HUES6 (cell line): ENCODE results near the gene CNPY1.

Source experiments
- H3K27ac ChIP-seq: 2 replicates; pipeline ENCODE4 v1.7.0; 2013; ENCODE audit warnings: low read depth, mild to moderate bottlenecking, low read length, inconsistent platforms
- H3K27me3 ChIP-seq: 2 replicates; pipeline ENCODE4 v1.6.1; 2013; ENCODE audit warnings: low read length; ENCODE audit not compliant: control insufficient read depth, insufficient read depth
- H3K36me3 ChIP-seq: 2 replicates; pipeline ENCODE4 v1.6.1; 2013; ENCODE audit warnings: low read length; ENCODE audit not compliant: control insufficient read depth, insufficient read depth
- H3K4me1 ChIP-seq: 2 replicates; pipeline ENCODE4 v1.6.1; 2013; ENCODE audit warnings: low read length; ENCODE audit not compliant: control insufficient read depth, insufficient read depth
- H3K4me3 ChIP-seq: 2 replicates; pipeline ENCODE4 v1.5.1; 2013; ENCODE audit warnings: low read depth, low read length
- H3K9ac ChIP-seq: one replicate; pipeline ENCODE4 v1.6.1; 2013; ENCODE audit warnings: mild to moderate bottlenecking, low read length
- H3K9me3 ChIP-seq: 2 replicates; pipeline ENCODE4 v1.6.1; 2013; ENCODE audit warnings: low read depth, low read length; ENCODE audit not compliant: control insufficient read depth, insufficient read depth

CNPY1 gene

GRCh38 chr7:155484483-155485399 lies 61.6 kb downstream of the CNPY1 start:
- Histone ChIP-seq H3K27me3 (peaks cover 77% of the 10 kb centered on the region), H3K4me1 (peaks cover 18% of the 10 kb centered on the region), H3K4me3 (no peak overlapping the region), H3K9me3 (no peaks in the 10 kb centered on the region), H3K27ac (no peak overlapping the region), H3K36me3 (no peaks in the 10 kb centered on the region), H3K9ac (no peak overlapping the region)

DNA sequence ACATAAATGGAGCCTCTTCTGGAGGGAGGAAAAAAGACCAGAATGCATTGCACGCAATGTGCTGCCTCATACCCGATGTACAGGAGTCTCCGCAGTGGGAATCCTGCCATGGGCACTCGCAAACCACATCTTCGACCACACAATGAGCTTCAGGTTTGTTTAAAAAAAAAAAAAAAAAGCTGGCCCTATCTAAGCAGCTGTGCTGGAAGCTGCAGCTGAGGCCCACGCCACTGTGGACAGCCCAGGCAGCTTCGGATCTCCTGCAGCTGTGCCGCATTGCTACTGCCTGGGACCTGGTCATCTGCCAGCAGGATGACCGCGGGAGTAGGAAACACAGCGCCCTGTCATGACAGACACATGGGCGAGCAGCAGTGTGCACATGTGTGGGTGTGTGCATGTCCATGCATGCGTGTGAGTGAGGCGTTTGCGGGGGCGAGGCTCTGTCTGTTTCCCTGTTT lies 62.5 kb downstream of the CNPY1 start:
- Histone ChIP-seq H3K9ac (no peak overlapping the region), H3K27ac (no peak overlapping the region), H3K9me3 (no peaks in the 10 kb centered on the region), H3K4me1 (peaks cover 18% of the 10 kb centered on the region), H3K27me3 (peaks cover 74% of the 10 kb centered on the region), H3K36me3 (no peaks in the 10 kb centered on the region), H3K4me3 (no peak overlapping the region)

DNA sequence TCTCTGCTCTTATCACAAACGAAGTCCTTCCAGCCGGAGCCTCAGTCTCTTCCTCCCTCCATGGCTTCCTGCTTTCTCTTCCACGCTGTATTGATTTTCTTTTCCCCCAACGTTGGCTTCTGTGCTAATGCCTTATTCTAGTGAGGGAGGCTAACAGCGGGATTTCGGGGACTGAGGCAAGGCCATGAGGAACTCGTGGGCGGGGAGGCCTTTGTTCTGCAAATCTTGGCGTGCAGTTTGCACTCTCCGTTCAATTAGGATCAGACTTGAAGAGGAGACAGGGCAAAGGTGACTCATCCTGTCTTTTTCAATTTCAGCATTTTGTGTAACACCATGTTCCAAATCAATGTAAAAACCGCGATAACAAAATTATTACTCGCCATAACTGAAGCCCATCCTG lies 63.1 kb downstream of the CNPY1 start:
- Histone ChIP-seq H3K4me1 (peaks cover 18% of the 10 kb centered on the region), H3K27me3 (peaks cover 74% of the 10 kb centered on the region)

GRCh38 chr7:155482511-155483183 lies 63.7 kb downstream of the CNPY1 start:
- Histone ChIP-seq H3K36me3 (no peaks in the 10 kb centered on the region), H3K27me3 (peaks cover 74% of the 10 kb centered on the region), H3K4me1 (peaks cover 18% of the 10 kb centered on the region), H3K27ac (no peak overlapping the region), H3K9ac (no peak overlapping the region), H3K4me3 (no peak overlapping the region), H3K9me3 (no peaks in the 10 kb centered on the region)

More for the DNA sequence above, 63.1 kb downstream of the CNPY1 start:
- Histone ChIP-seq H3K27ac (no peak overlapping the region), H3K9me3 (no peaks in the 10 kb centered on the region), H3K36me3 (no peaks in the 10 kb centered on the region), H3K4me3 (no peak overlapping the region), H3K9ac (no peak overlapping the region)

DNA sequence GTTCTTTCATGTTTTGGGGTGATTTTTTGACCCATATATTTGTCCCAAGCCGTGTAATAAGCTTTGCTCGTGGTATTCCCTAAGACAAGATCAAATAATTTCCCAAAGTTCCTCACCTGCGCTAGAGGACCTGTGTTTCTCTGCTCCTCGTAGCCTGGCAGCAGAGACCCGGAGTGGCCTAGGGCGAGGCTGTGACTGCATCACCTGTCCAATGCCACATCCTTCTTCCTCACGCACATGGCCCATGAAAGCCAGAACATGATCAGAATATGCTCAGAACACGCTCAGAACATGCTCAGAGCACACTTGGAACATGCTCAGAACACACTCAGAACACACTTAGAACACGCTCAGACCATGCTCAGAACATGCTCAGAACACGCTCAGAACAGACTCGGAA lies 64.6 kb downstream of the CNPY1 start:
- Histone ChIP-seq H3K9me3 (no peaks in the 10 kb centered on the region), H3K27me3 (peaks cover 74% of the 10 kb centered on the region), H3K36me3 (no peaks in the 10 kb centered on the region), H3K9ac (no peak overlapping the region), H3K27ac (no peak overlapping the region), H3K4me3 (no peak overlapping the region), H3K4me1 (peaks cover 18% of the 10 kb centered on the region)

GRCh38 chr7:155477476-155477875 lies 68.9 kb downstream of the CNPY1 start:
- H3K27ac ChIP-seq = no peak overlapping the region
- H3K27me3 ChIP-seq = peaks cover 85% of the 10 kb centered on the region
- no peak overlapping the region for H3K9ac ChIP-seq
- no peak overlapping the region for H3K4me3 ChIP-seq
- peaks cover 3% of the 10 kb centered on the region; the same call in 1 of the 2 replicates for H3K9me3 ChIP-seq
- no peaks in the 10 kb centered on the region for H3K36me3 ChIP-seq
- peaks cover 10% of the 10 kb centered on the region for H3K4me1 ChIP-seq

GRCh38 chr7:155471718-155472117 lies 74.6 kb downstream of the CNPY1 start:
- Histone ChIP-seq H3K4me1 (peaks cover 34% of the 10 kb centered on the region), H3K9ac (no peak overlapping the region), H3K9me3 (peaks cover 3% of the 10 kb centered on the region; the same call in 1 of the 2 replicates), H3K36me3 (no peaks in the 10 kb centered on the region), H3K4me3 (0 out of 2 replicates have a peak overlapping the region, but pooled peaks have one; percentile 8), H3K27ac (no peak overlapping the region), H3K27me3 (peaks cover 100% of the 10 kb centered on the region)

- Histone ChIP-seq H3K27me3 (peaks cover 100% of the 10 kb centered on the region), H3K27ac (no peak overlapping the region), H3K9ac (peak overlapping the region; percentile 3), H3K4me1 (peaks cover 41% of the 10 kb centered on the region), H3K36me3 (no peaks in the 10 kb centered on the region), H3K4me3 (0 out of 2 replicates have a peak overlapping the region, but pooled peaks have one; percentile 8), H3K9me3 (peaks cover 3% of the 10 kb centered on the region; the same call in 1 of the 2 replicates)
Measured at GRCh38 chr7:155470686-155471638, 75.4 kb downstream of the CNPY1 start.

- no peak overlapping the region for H3K4me3 ChIP-seq
- peaks cover 41% of the 10 kb centered on the region for H3K4me1 ChIP-seq
Measured at GRCh38 chr7:155470186-155470487, 76.2 kb downstream of the CNPY1 start.

DNA sequence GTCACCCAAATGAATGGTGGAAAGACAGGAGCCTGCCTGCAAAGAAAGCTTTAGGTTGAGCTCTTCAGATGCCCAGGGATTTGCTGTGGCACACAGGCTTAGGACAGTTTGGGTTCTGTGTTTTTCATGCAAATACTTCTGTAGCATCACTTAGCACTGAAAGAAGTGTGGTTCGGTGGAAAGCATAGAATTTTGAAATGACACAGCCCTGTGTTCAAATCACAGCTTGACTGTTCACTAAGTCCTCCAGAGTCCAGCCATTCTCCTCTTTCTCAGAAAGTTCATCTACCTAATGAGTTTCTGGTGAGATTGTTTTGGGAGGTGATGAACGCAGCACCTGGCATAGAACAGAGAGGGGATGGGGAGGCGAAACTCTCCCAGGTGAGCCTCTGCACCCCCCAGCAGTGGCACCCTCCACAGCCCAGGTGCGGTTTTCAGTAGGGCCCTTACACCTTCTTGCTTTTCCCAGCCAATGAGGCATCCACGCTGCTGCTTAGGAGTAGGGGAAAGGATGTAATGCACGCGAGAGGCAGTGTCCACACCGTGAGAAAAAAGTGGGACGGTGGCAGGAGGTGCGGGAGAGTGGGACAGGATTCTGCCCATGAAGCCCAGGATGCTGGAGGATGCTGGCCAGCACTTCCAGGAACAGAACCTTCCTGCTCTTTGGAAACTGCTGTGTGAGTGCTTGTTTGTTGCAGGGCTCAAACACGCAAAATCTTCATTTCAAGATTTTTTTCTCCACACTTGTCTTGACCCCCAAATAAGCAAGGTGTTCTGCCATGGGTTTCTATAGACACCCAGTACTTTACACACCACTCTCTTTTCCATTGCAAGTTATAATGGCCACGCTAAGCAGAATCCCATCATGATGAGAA lies 76.8 kb downstream of the CNPY1 start:
- Histone ChIP-seq H3K9me3 (no peaks in the 10 kb centered on the region), H3K4me3 (no peak overlapping the region), H3K27me3 (peaks cover 100% of the 10 kb centered on the region), H3K4me1 (peaks cover 41% of the 10 kb centered on the region), H3K9ac (no peak overlapping the region), H3K36me3 (no peaks in the 10 kb centered on the region), H3K27ac (no peak overlapping the region)

More at GRCh38 chr7:155470186-155470487, 76.2 kb downstream of the CNPY1 start:
- H3K36me3 ChIP-seq = no peaks in the 10 kb centered on the region
- peaks cover 100% of the 10 kb centered on the region for H3K27me3 ChIP-seq
- H3K9ac ChIP-seq = no peak overlapping the region
- no peak overlapping the region for H3K27ac ChIP-seq
- H3K9me3 ChIP-seq = no peaks in the 10 kb centered on the region
